Lung (tissue), 12 donors: ENCODE results near the gene CTPS1. TPM values are rescaled to one million over a fixed set of nuclear protein-coding genes. Genes with fewer than 3 reads are reported as not detected.

Source experiments
- ATAC-seq: fragments of 200-7000 bp; cut with Tn5 transposase; one replicate; pipeline ENCODE4 v1.9.1; 2020; ENCODE audit warnings: moderate number of reproducible peaks; ENCODE audit not compliant: insufficient read depth, low FRiP score
- DNase-seq, 3 donors: peaks; one replicate each; pipeline ENCODE4 v3.0.0-alpha.2; 2013 to 2017
- H3K27ac ChIP-seq, 2 donors: one replicate each; pipeline ENCODE4 v1.5.1; 2013; ENCODE audit warnings: mild to moderate bottlenecking in 2 of 2, moderate library complexity in 2 of 2, control low read depth in 1 of 2, inconsistent platforms in 1 of 2, low read depth in 1 of 2, low read length in 1 of 2
- H3K27me3 ChIP-seq, 3 donors: one replicate each; pipeline ENCODE4 v1.5.1; 2013; ENCODE audit warnings: low read length in 2 of 3; ENCODE audit not compliant: control insufficient read depth in 3 of 3, insufficient read depth in 3 of 3
- H3K36me3 ChIP-seq, 4 donors: one replicate each; pipeline ENCODE4 v1.5.1; 2013; ENCODE audit warnings: low read length in 4 of 4, mild to moderate bottlenecking in 1 of 4, moderate library complexity in 1 of 4; ENCODE audit not compliant: control insufficient read depth in 4 of 4, insufficient read depth in 4 of 4
- H3K4me1 ChIP-seq, 5 donors: one replicate each; pipeline ENCODE4 v1.5.1; 2013; ENCODE audit warnings: low read length in 5 of 5, mild to moderate bottlenecking in 2 of 5, moderate library complexity in 1 of 5; ENCODE audit not compliant: control insufficient read depth in 5 of 5, insufficient read depth in 5 of 5
- H3K4me3 ChIP-seq: one replicate; pipeline ENCODE4 v1.5.1; 2013; ENCODE audit warnings: mild to moderate bottlenecking, control low read depth, moderate library complexity
- H3K9ac ChIP-seq, 2 donors: one replicate each; pipeline ENCODE4 v1.5.1; 2013; ENCODE audit warnings: low read length in 2 of 2, control low read depth in 1 of 2; ENCODE audit not compliant: insufficient read depth in 1 of 2
- H3K9me3 ChIP-seq, 4 donors: one replicate each; pipeline ENCODE4 v1.5.1; 2013; ENCODE audit warnings: low read length in 3 of 4, mild to moderate bottlenecking in 1 of 4, moderate library complexity in 1 of 4; ENCODE audit not compliant: control insufficient read depth in 4 of 4, insufficient read depth in 3 of 4
- WGBS, 2 donors: extraction: QIAGEN DNeasy Blood & Tissue Kit; methylation state at CpG; one replicate each; pipeline ENCODE4 v1.1.7; 2013; 5-methylcytosine and 5-hydroxymethylcytosine counted together
- polyA plus RNA-seq, 2 donors: library from polyadenylated mRNA; stranded (reverse); fragments of 200-250 nt; gene quantifications; one replicate each; pipeline ENCODE4 v1.2.1, GENCODE V29; 2013
- total RNA-seq, 2 donors: library from RNA; depleted of rRNA in 1 of 2; stranded (reverse); fragments of >200 nt in 1 of 2; gene quantifications; one replicate each; pipeline ENCODE4 v1.2.1, GENCODE V29; 2014 to 2021
- TF ChIP-seq, protein P1 (sequence below): IDR thresholded peaks from 2 replicates; pipeline ENCODE4 v1.5.1; 2012; ENCODE audit warnings: mild to moderate bottlenecking; ENCODE audit errors: control extremely low read depth, extremely low read depth
- donor health status: control.
- donor health status: control.
- donor health status: Bipolar disorder and iron deficiency.
- donor health status: healthy.
- donor health status: DM: yes; HTN: yes; CAD: no.

The CTPS1 gene
- total and polyA plus RNA-seq, 4 donors = 10.6 to 26.0 (median 19.5) TPM

- peaks cover 0 to 5% (median 2%) of the 10 kb centered on the region in 3 donors for H3K27me3 ChIP-seq
- H3K27ac ChIP-seq = no peak overlapping the region
- no peaks in the 10 kb centered on the region for H3K36me3 ChIP-seq
- H3K4me1 ChIP-seq = peaks cover 0 to 3% (median 0%) of the 10 kb centered on the region in 5 donors
- no peak for DNase-seq
- H3K9ac ChIP-seq = no peak overlapping the region
- ATAC-seq = no peak
- no peaks in the 10 kb centered on the region for H3K9me3 ChIP-seq
- TF ChIP-seq, protein P1, sequence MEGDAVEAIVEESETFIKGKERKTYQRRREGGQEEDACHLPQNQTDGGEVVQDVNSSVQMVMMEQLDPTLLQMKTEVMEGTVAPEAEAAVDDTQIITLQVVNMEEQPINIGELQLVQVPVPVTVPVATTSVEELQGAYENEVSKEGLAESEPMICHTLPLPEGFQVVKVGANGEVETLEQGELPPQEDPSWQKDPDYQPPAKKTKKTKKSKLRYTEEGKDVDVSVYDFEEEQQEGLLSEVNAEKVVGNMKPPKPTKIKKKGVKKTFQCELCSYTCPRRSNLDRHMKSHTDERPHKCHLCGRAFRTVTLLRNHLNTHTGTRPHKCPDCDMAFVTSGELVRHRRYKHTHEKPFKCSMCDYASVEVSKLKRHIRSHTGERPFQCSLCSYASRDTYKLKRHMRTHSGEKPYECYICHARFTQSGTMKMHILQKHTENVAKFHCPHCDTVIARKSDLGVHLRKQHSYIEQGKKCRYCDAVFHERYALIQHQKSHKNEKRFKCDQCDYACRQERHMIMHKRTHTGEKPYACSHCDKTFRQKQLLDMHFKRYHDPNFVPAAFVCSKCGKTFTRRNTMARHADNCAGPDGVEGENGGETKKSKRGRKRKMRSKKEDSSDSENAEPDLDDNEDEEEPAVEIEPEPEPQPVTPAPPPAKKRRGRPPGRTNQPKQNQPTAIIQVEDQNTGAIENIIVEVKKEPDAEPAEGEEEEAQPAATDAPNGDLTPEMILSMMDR = no peak
- WGBS, 2 donors = 60 to 61% methylated on average over 5 of the region's 5 CpGs
- H3K4me3 ChIP-seq = no peak overlapping the region
Measured at GRCh38 chr1:40955266-40955665, 24.2 kb upstream of the CTPS1 start.

GRCh38 chr1:40956407-40956806 is 23.1 kb upstream of the CTPS1 start:
- Histone ChIP-seq H3K4me3 (no peak overlapping the region), H3K36me3 (no peaks in the 10 kb centered on the region), H3K9ac (no peak overlapping the region), H3K9me3 (no peaks in the 10 kb centered on the region), H3K27ac (no peak overlapping the region), H3K27me3 (peaks cover 0 to 2% (median 2%) of the 10 kb centered on the region in 3 donors), H3K4me1 (peaks cover 0 to 3% (median 0%) of the 10 kb centered on the region in 5 donors)
- TF ChIP-seq, protein P1 = no peak
- peak in 1 of 3 donors; percentile 34 for DNase-seq
- WGBS, 2 donors = 10 to 17% methylated on average over 1 of the region's 1 CpG
- peak; percentile 66 for ATAC-seq

DNA sequence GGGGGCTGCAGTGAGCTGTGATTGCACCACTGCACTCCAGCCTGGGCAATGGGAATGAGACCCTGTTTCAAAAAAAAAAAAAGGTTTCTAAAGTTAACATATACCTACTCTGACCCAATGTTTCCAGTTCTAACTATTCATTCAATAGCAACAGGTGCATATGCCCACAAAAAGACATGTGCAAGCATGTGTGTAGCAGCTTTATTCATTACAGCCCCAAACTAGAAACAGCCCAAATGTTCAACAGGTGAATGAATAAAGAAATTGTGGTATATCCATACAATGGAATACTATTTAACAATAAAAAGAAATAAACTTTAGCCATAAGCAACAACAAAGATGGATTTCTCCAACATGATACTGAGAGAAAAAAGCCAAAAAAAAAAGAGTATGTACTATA is 21.3 kb upstream of the CTPS1 start:
- H3K4me1 ChIP-seq = peaks cover 0 to 3% (median 0%) of the 10 kb centered on the region in 5 donors
- no peak for ATAC-seq
- no peak overlapping the region for H3K9ac ChIP-seq
- H3K9me3 ChIP-seq = no peaks in the 10 kb centered on the region
- no peak overlapping the region for H3K4me3 ChIP-seq
- no peak overlapping the region for H3K27ac ChIP-seq
- H3K36me3 ChIP-seq = no peaks in the 10 kb centered on the region
- TF ChIP-seq, protein P1 = no peak
- DNase-seq = no peak
- peaks cover 0 to 2% (median 2%) of the 10 kb centered on the region in 3 donors for H3K27me3 ChIP-seq

- H3K9me3 ChIP-seq = no peaks in the 10 kb centered on the region
- no peaks in the 10 kb centered on the region for H3K27me3 ChIP-seq
- DNase-seq (no peak), ATAC-seq (no peak)
- WGBS, 2 donors = 45 to 57% methylated on average over 10 of the region's 10 CpGs
- H3K4me1 ChIP-seq = peaks cover 0 to 4% (median 0%) of the 10 kb centered on the region in 5 donors
- H3K36me3 ChIP-seq = no peaks in the 10 kb centered on the region
- H3K27ac ChIP-seq = no peak overlapping the region
- TF ChIP-seq, protein P1 = no peak
- no peak overlapping the region for H3K9ac ChIP-seq
- no peak overlapping the region for H3K4me3 ChIP-seq
Measured at GRCh38 chr1:40965531-40965930, 14.0 kb upstream of the CTPS1 start.
